Measurements from ENCODE around the gene GALNT17. TPM values are rescaled to one million over a fixed set of nuclear protein-coding genes. Genes with fewer than 3 reads are reported as not detected.

GALNT17 gene
- polyA plus RNA-seq, 1 donor (not counting 4 experiments of a cell fraction or from before 2014, with no cell fraction given) = not detected

- DNase-seq (ENCODE audit: low read depth, low spot score) (no peak), FAIRE-seq (no peak)
- H3K27ac ChIP-seq (ENCODE audit: control insufficient read depth, insufficient read depth, low read length) = no peak overlapping the region
- no peaks in the 10 kb centered on the region for H3K9me3 ChIP-seq (ENCODE audit: control insufficient read depth, low read depth, low read length)
- H3K9ac ChIP-seq (ENCODE audit: control insufficient read depth, extremely low read depth, insufficient read depth, low read length) = no peak overlapping the region
- no peaks in the 10 kb centered on the region for H3K36me3 ChIP-seq (ENCODE audit: control insufficient read depth in 2 of 2, extremely low read depth in 1 of 2, insufficient read depth in 2 of 2, low read length in 2 of 2)
- dilution Hi-C loops (cut with MboI; ENCODE audit: extremely low pct_ligation_motif_present, low sequenced_read_pairs) = no loop called here
- TF ChIP-seq EZH2 (IDR thresholded peaks at IDR 0.05; ENCODE audit: low read length) (no peak), CTCF (optimal IDR thresholded peaks at IDR 0.05 in 1 of 3, IDR thresholded peaks at IDR 0.05 in 1 of 3, conservative IDR thresholded peaks at IDR 0.05 in 1 of 3; ENCODE audit: extremely low read depth in 1 of 3, insufficient read depth in 2 of 3, low read length in 3 of 3) (no peak)
- no peaks in the 10 kb centered on the region for H3K27me3 ChIP-seq (ENCODE audit: control insufficient read depth, extremely low read depth, insufficient read depth, low read length)
- no peak overlapping the region for H3K4me3 ChIP-seq (ENCODE audit: control insufficient read depth in 2 of 3, extremely low read depth in 1 of 3, insufficient read depth in 2 of 3, low read depth in 1 of 3, low read length in 3 of 3)
- H3K9me1 ChIP-seq (ENCODE audit: control insufficient read depth, extremely low read depth, insufficient read depth, low read length) = no peaks in the 10 kb centered on the region
- no peaks in the 10 kb centered on the region for H4K20me1 ChIP-seq (ENCODE audit: control insufficient read depth, extremely low read depth, insufficient read depth, low read length)
- no peaks in the 10 kb centered on the region for H3K4me1 ChIP-seq (ENCODE audit: control insufficient read depth, extremely low read depth, insufficient read depth, low read length)
- H3K79me2 ChIP-seq (ENCODE audit: control insufficient read depth, insufficient read depth, low read length) = no peaks in the 10 kb centered on the region
- H2AFZ ChIP-seq (ENCODE audit: control insufficient read depth, low read length) = no peak overlapping the region
- H3K4me2 ChIP-seq (ENCODE audit: control insufficient read depth, extremely low read depth, insufficient read depth, low read depth, low read length) = no peak overlapping the region
Measured at GRCh38 chr7:71761336-71761735, 629.4 kb downstream of the GALNT17 start.

Small RNA genes lying within 50 kb of the gene (small RNA-seq; reads per million reads assigned to genes)
- gene MIR3914-1 (ENCODE audit: insufficient read length in 3 of 3, low read depth in 3 of 3, low replicate concordance in 1 of 3) (0 reads per million in 3 experiments), gene RN7SKP75 (ENCODE audit: insufficient read length in 3 of 3, low read depth in 3 of 3, low replicate concordance in 1 of 3) (0 reads per million in 3 experiments)
